Glutamatergic neuron (in vitro differentiated cells): ENCODE measurements around the gene RAB3GAP1. TPM values are rescaled to one million over a fixed set of nuclear protein-coding genes. Genes with fewer than 3 reads are reported as not detected.
A peak's percentile ranks its signal among the peaks of the same experiment; 100 is the strongest.

Source experiments
- DNase-seq: peaks from one replicate; pipeline ENCODE4 v3.0.0; 2022
- H3K27ac Mint-ChIP-seq: one replicate; pipeline ENCODE4 v1.8.0; 2020; ENCODE audit warnings: mild to moderate bottlenecking, mixed read lengths, inconsistent platforms; ENCODE audit not compliant: unreplicated experiment
- H3K27me3 Mint-ChIP-seq: one replicate; pipeline ENCODE4 v1.8.0; 2020; ENCODE audit warnings: mild to moderate bottlenecking, moderate library complexity, mixed read lengths, inconsistent platforms; ENCODE audit not compliant: unreplicated experiment
- H3K36me3 Mint-ChIP-seq: one replicate; pipeline ENCODE4 v1.8.0; 2020; ENCODE audit warnings: mild to moderate bottlenecking, mixed read lengths, inconsistent platforms; ENCODE audit not compliant: unreplicated experiment
- H3K4me1 Mint-ChIP-seq: one replicate; pipeline ENCODE4 v1.8.0; 2020; ENCODE audit warnings: mild to moderate bottlenecking, low read depth, mixed read lengths, inconsistent platforms; ENCODE audit not compliant: unreplicated experiment
- H3K4me3 Mint-ChIP-seq: one replicate; pipeline ENCODE4 v1.8.0; 2020; ENCODE audit warnings: mild to moderate bottlenecking, mixed read lengths, inconsistent platforms; ENCODE audit not compliant: unreplicated experiment
- H3K9me3 Mint-ChIP-seq: one replicate; pipeline ENCODE4 v1.8.0; 2020; ENCODE audit warnings: mild to moderate bottlenecking, moderate library complexity, mixed read lengths, inconsistent platforms; ENCODE audit not compliant: unreplicated experiment
- total RNA-seq: library from RNA; stranded (reverse); fragmentation: NEBNext Ultra II Directional; extraction: Animal tissue kit (Norgen Biotek cat#: 25700); gene quantifications from one replicate; pipeline ENCODE4 v1.2.1, GENCODE V29; 2021; ENCODE audit not compliant: unreplicated experiment
- TF ChIP-seq, protein P1 (sequence below): fragments of 200-600 bp; sonication (generic); IDR thresholded peaks from one replicate; pipeline ENCODE4 v1.5.0; 2021; ENCODE audit not compliant: partially characterized antibody, unreplicated experiment

The RAB3GAP1 gene
- total RNA-seq, 1 donor from 2014 or later: 30.7 TPM

GRCh38 chr2:135174049-135174809 is 122.1 kb downstream of the RAB3GAP1 start:
- Mint-ChIP-seq H3K4me1 (no peaks in the 10 kb centered on the region), H3K9me3 (peaks cover 4% of the 10 kb centered on the region), H3K27ac (no peak overlapping the region), H3K4me3 (no peak overlapping the region), H3K36me3 (peaks cover 41% of the 10 kb centered on the region), H3K27me3 (peaks cover 4% of the 10 kb centered on the region)
- TF ChIP-seq, protein P1, sequence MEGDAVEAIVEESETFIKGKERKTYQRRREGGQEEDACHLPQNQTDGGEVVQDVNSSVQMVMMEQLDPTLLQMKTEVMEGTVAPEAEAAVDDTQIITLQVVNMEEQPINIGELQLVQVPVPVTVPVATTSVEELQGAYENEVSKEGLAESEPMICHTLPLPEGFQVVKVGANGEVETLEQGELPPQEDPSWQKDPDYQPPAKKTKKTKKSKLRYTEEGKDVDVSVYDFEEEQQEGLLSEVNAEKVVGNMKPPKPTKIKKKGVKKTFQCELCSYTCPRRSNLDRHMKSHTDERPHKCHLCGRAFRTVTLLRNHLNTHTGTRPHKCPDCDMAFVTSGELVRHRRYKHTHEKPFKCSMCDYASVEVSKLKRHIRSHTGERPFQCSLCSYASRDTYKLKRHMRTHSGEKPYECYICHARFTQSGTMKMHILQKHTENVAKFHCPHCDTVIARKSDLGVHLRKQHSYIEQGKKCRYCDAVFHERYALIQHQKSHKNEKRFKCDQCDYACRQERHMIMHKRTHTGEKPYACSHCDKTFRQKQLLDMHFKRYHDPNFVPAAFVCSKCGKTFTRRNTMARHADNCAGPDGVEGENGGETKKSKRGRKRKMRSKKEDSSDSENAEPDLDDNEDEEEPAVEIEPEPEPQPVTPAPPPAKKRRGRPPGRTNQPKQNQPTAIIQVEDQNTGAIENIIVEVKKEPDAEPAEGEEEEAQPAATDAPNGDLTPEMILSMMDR: no peak
- no peak for DNase-seq

- no peak overlapping the region for H3K4me3 Mint-ChIP-seq
- no peak overlapping the region for H3K27ac Mint-ChIP-seq
- DNase-seq: no peak
- peaks cover 4% of the 10 kb centered on the region for H3K27me3 Mint-ChIP-seq
- H3K36me3 Mint-ChIP-seq: peaks cover 41% of the 10 kb centered on the region
- H3K4me1 Mint-ChIP-seq: no peaks in the 10 kb centered on the region
- peaks cover 4% of the 10 kb centered on the region for H3K9me3 Mint-ChIP-seq
- TF ChIP-seq, protein P1: no peak
Observed at GRCh38 chr2:135174810-135175093, 122.7 kb downstream of the RAB3GAP1 start.

DNA sequence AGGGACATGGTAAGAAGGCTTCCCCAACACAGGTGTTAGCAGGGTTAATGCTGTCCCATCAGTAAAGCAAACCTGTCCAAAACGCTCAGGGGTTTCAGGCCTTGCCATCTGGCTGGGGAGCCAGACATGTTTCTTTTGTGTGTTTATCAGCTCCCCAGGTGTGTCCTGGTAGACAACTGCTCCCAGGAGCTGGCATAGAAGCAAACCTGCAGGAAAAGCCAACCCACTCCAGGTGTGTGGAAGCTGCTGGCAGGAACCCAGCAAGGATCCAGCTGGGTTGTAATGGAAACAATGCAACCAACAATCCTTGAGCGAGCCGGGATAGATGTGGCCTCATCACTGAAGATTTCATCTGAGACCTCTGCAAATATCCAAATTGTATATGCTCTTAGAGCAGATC is 123.1 kb downstream of the RAB3GAP1 start:
- Mint-ChIP-seq H3K9me3 (peaks cover 4% of the 10 kb centered on the region), H3K4me3 (no peak overlapping the region), H3K27ac (no peak overlapping the region), H3K27me3 (peaks cover 4% of the 10 kb centered on the region), H3K36me3 (peaks cover 41% of the 10 kb centered on the region), H3K4me1 (no peaks in the 10 kb centered on the region)
- DNase-seq: no peak
- TF ChIP-seq, protein P1: no peak

DNA sequence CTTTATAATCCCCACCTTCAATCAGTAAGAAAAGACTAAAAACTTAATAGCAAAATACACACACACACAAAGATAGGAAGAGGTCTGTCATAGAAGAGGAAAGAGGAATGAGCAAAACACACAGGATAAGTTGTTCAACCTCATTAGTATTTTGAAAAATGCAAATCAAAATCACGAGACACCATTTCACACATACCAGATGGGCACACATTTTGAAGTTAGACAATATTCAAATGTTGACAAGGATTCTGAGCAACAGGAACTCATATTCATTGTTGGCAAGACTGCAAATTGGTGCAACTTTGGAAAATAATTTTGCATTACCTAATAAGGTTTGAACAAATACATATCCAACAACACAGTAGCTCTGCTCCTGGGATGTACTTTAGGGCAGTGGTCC is 127.6 kb downstream of the RAB3GAP1 start:
- Mint-ChIP-seq H3K9me3 (peaks cover 2% of the 10 kb centered on the region), H3K4me3 (no peak overlapping the region), H3K4me1 (peaks cover 18% of the 10 kb centered on the region), H3K36me3 (peaks cover 26% of the 10 kb centered on the region), H3K27ac (no peak overlapping the region), H3K27me3 (peaks cover 4% of the 10 kb centered on the region)
- no peak for DNase-seq
- TF ChIP-seq, protein P1: no peak

- H3K9me3 Mint-ChIP-seq: peaks cover 2% of the 10 kb centered on the region
Observed at GRCh38 chr2:135182190-135182589, 130.1 kb downstream of the RAB3GAP1 start.

More at GRCh38 chr2:135182190-135182589, 130.1 kb downstream of the RAB3GAP1 start:
- Mint-ChIP-seq H3K36me3 (peaks cover 18% of the 10 kb centered on the region), H3K27ac (peak overlapping the region; percentile 95), H3K4me3 (no peak overlapping the region), H3K4me1 (peaks cover 18% of the 10 kb centered on the region), H3K27me3 (peaks cover 2% of the 10 kb centered on the region)
- no peak for DNase-seq
- TF ChIP-seq, protein P1: no peak
